ENCODE measurements around the gene FASN. TPM values are rescaled to one million over a fixed set of nuclear protein-coding genes. Genes with fewer than 3 reads are reported as not detected.

Gene FASN
- total and polyA plus RNA-seq, 2 of the 4 experiments (the other 2 are of a cell fraction): 12.4 to 56.0 TPM

DNA sequence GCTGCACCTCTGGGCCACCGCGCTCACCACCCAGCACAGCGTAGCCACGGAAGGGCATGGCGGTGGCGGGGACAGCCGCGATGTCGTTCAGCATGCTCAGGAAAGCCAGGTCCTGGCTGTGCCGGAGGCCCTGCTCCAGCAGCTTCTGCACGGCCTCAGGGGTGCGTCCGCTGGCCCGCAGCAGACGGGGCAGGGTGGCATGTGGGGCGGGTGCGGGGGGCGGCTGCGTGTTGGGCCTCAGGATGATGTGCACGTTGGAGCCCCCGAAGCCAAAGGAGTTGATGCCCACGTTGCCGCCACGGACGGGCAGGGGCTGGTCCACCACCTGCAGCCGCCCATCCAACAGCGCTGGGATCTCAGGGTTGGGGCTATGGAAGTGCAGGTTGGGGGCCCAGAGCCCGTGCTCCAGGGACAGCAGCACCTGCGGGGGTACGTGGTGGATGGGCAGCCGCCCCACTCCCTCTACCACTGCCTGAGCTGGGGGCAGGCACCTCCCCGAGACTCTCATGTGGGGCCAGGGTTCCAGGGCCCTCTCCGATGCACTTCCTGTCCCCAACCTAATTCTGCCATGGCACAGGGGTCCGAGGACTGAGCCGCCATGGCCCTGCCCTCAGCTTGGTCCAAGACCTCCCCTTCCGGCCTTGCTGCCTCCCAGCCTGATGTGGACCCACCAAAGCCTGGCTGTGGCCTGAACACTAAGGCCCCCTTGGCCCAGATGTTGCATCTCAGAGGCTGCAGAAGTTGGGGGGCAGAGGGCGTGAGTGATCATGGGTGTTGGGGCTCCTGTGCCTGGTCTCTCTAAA, 6.6 kb downstream of the FASN start:
- no TSS peak for BruUV-seq (replicated peaks)
- Histone ChIP-seq H4K5ac (ENCODE audit: low read depth, low read length) (no peak overlapping the region), H2AFZ (replicated peaks; ENCODE audit: low read length, poor library complexity) (no peak overlapping the region), H3K36me3 (ENCODE audit: control insufficient read depth, insufficient read depth, low read length) (peaks cover 85% of the 10 kb centered on the region), H3K4me1 (ENCODE audit: control insufficient read depth, insufficient read depth, low read length) (no peaks in the 10 kb centered on the region; the same call in 1 of the 2 replicates), H2BK20ac (ENCODE audit: low read depth, low read length) (no peak overlapping the region), H3K4me2 (ENCODE audit: low read depth, low read length) (no peak overlapping the region), H4K20me1 (ENCODE audit: insufficient read depth, low read length) (peaks cover 21% of the 10 kb centered on the region), H3K79me1 (ENCODE audit: low read depth in 1 of 2, low read length in 2 of 2) (peaks cover 0 to 28% of the 10 kb centered on the region in 2 experiments; a peak in 3 of 4 replicates), H3K18ac (ENCODE audit: low read depth, low read length) (no peak overlapping the region), H3K9me3 (ENCODE audit: control insufficient read depth, insufficient read depth, low read length) (no peaks in the 10 kb centered on the region), H3K9me1 (ENCODE audit: insufficient read depth, low read length) (no peaks in the 10 kb centered on the region), H2AK5ac (ENCODE audit: low read depth, low read length) (no peak overlapping the region), H2BK5ac (ENCODE audit: low read depth, low read length, poor library complexity, severe bottlenecking) (no peak overlapping the region), H2BK15ac (ENCODE audit: low read depth, low read length) (no peak overlapping the region), H2BK120ac (ENCODE audit: low read depth, low read length) (no peak overlapping the region), H4K91ac (ENCODE audit: insufficient read depth, low read depth, low read length) (no peak overlapping the region), H3K9ac (ENCODE audit: low read depth, low read length) (no peak overlapping the region), H2AK9ac (replicated peaks; ENCODE audit: low read depth, low read length, poor library complexity) (no peak overlapping the region), H3K27me3 (ENCODE audit: control insufficient read depth, insufficient read depth, low read length) (no peaks in the 10 kb centered on the region), H4K8ac (ENCODE audit: low read depth in 2 of 2, low read length in 2 of 2) (no peak overlapping the region), H3K4ac (ENCODE audit: low read depth, low read length) (no peak overlapping the region), H3K4me3 (ENCODE audit: insufficient read depth, low read depth, low read length) (no peak overlapping the region), H3K23ac (ENCODE audit: low read depth, low read length) (no peak overlapping the region), H3K27ac (ENCODE audit: insufficient read depth, low read length) (no peak overlapping the region), H3K56ac (ENCODE audit: extremely low read depth, insufficient read depth, low read length) (no peak overlapping the region), H3K14ac (replicated peaks; ENCODE audit: low read depth, low read length) (no peak overlapping the region)
- no peak for TF ChIP-seq FOS (IDR thresholded peaks at IDR 0.05; ENCODE audit: low read depth, low read length)
- intact Hi-C loops (cut with micrococcal nuclease) (no loop called here), dilution Hi-C loops (cut with HindIII; ENCODE audit: low sequenced_read_pairs, unreplicated experiment) (no loop called here), in situ Hi-C loops (cut with MboI; ENCODE audit: low sequenced_read_pairs) (no loop called here)
- 98% methylated on average over 20 of the region's 37 CpGs; no CpG with 5 or more reads in 1 of the 2 experiments for WGBS, 2 experiments (ENCODE audit: extremely low coverage in 2 of 2, insufficient read length in 1 of 2)
- POLR2A ChIA-PET (ENCODE audit: unreplicated experiment): interaction anchor here (0.6 kb wide), 1 partner anchor 128 kb away, joined by 5 read pairs; no protein-coding TSS in a partner anchor
- CTCF ChIA-PET: no interaction called here
- DNase-seq: no peak
- ATAC-seq (ENCODE audit: low read depth): no peak
